ENCODE results near the gene ANXA3. TPM values are rescaled to one million over a fixed set of nuclear protein-coding genes. Genes with fewer than 3 reads are reported as not detected.

Gene ANXA3
- total RNA-seq, 1 experiment from 2014 or later, result 12.0 TPM

DNA sequence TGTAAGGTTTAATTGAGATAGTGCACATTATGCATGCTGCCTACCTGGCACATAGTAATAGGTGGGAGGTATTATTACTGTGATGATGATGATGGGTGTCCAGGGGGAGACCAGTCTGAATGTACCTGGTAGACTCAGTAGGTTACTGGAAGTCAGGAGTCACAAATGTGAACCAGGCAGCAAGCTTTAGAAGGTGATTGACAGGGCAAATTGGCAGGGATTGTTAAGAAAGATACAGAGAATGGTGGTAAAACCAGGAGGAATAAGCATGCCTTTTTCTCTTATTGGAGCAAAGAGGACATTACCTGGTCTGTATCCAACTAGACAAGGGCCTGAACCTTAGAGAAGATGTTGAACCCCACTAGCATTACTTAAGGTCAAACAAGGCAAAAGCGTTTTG is 108.1 kb downstream of the ANXA3 start (continued):
- TF ChIP-seq, protein P1, sequence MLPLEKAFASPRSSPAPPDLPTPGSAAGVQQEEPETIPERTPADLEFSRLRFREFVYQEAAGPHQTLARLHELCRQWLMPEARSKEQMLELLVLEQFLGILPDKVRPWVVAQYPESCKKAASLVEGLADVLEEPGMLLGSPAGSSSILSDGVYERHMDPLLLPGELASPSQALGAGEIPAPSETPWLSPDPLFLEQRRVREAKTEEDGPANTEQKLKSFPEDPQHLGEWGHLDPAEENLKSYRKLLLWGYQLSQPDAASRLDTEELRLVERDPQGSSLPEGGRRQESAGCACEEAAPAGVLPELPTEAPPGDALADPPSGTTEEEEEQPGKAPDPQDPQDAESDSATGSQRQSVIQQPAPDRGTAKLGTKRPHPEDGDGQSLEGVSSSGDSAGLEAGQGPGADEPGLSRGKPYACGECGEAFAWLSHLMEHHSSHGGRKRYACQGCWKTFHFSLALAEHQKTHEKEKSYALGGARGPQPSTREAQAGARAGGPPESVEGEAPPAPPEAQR (CRISPR knock-in tag; IDR thresholded peaks at IDR 0.05), result no peak
- no peak for TF ChIP-seq NR1H2 (CRISPR knock-in tag; IDR thresholded peaks at IDR 0.05)
- TF ChIP-seq, protein P2, sequence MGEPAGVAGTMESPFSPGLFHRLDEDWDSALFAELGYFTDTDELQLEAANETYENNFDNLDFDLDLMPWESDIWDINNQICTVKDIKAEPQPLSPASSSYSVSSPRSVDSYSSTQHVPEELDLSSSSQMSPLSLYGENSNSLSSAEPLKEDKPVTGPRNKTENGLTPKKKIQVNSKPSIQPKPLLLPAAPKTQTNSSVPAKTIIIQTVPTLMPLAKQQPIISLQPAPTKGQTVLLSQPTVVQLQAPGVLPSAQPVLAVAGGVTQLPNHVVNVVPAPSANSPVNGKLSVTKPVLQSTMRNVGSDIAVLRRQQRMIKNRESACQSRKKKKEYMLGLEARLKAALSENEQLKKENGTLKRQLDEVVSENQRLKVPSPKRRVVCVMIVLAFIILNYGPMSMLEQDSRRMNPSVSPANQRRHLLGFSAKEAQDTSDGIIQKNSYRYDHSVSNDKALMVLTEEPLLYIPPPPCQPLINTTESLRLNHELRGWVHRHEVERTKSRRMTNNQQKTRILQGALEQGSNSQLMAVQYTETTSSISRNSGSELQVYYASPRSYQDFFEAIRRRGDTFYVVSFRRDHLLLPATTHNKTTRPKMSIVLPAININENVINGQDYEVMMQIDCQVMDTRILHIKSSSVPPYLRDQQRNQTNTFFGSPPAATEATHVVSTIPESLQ (CRISPR knock-in tag; IDR thresholded peaks at IDR 0.05), result no peak

Other genes starting within 250 kb of the ANXA3 start
- 19.9 to 23.3 TPM (median 20.2 TPM) in 3 replicates for gene BMP2K, start 224.6 kb downstream of the ANXA3 start, total RNA-seq (2021)